NCI-H226 (cell line): ENCODE data around the gene EZR.

ENCODE experiments used
- DNase-seq: peaks from one replicate; pipeline ENCODE4 v3.0.0-alpha.2; 2015

Gene EZR

DNA sequence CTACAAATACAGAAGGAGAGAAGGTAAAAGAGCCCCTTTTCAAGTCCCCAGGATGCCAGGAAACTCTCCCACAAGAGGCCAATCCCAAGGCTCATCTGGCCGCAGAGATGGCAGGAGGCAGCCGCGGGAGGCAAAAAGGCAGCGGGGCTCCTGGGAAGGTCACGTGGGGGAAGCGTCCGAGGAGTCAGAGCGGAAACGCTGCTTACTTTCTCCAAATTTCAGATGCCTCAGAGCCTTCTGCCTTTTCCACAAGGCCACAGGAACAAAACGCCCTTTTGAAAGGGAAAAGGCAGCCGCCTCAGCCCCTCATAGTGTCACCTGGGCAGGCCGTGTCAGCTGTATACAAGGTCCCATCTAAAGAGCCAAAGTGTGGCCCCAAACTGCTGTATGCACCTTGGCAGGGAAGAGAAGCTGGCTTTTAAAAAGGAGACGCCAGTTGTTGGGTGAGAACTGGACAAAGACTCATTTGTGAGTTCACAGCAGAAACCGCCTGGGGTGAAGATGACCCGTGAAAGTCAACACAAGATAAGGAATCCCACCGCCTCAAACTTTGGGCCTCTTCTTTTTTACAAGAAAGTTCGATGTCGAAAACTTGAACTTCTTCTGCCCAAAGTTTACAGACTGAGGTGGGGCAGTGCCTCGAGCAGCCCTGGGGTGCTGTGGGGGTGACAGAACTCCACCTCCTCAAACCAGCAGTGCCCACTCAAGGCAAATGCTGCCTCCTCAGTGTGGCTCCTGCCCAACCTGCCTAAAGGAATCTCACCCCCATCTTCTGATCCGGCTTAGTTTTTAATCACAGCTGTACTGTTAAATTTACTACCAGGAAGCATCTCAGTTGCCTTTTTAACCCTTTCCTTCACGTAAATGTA lies 45.4 kb downstream of the EZR start:
- no peak for DNase-seq

DNA sequence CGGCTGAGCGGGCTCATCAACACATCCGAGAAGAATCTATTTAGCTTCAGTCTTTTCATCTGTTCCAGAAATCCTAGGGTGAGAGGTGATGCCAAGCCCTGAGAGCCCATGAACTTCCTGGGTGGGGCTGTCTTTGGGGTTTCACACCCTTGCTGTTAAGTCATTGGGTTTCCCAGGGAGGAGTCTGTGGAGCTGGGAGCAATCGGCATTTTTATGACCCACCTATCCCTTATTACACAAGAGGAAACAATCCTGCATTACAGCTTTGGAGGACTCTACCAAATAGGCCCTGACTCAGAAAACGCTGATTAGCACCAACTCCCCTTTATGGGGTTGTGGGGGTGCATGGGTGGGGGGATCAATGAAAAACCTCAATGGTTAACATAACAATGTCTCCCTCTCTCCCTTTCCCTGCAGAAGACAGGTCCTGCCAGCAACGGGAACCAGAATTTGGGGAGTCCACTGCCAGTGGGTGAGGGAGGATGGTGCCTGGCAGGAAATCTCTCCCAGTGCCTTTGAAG lies 46.3 kb downstream of the EZR start:
- DNase-seq, result peak; percentile 63

DNA sequence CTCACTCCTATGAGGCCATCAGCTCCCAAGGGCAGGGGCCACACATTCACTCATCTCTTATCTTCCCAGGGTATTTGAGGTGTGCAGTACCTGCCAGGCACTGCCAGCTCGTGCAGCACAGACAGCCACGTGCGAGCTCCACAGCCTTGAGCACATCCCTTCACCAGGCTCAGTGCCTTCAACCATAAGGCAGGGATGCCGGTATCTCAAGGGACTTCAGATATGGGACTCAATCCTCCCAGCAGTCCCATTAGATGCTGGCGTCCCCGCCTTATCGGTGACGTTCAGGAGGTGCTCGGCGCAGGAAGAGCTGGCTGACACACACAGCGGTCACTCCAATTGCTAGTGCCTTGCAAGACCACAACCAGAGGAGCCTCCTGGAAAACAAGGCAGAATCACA lies 47.0 kb downstream of the EZR start:
- DNase-seq, result no peak

DNA sequence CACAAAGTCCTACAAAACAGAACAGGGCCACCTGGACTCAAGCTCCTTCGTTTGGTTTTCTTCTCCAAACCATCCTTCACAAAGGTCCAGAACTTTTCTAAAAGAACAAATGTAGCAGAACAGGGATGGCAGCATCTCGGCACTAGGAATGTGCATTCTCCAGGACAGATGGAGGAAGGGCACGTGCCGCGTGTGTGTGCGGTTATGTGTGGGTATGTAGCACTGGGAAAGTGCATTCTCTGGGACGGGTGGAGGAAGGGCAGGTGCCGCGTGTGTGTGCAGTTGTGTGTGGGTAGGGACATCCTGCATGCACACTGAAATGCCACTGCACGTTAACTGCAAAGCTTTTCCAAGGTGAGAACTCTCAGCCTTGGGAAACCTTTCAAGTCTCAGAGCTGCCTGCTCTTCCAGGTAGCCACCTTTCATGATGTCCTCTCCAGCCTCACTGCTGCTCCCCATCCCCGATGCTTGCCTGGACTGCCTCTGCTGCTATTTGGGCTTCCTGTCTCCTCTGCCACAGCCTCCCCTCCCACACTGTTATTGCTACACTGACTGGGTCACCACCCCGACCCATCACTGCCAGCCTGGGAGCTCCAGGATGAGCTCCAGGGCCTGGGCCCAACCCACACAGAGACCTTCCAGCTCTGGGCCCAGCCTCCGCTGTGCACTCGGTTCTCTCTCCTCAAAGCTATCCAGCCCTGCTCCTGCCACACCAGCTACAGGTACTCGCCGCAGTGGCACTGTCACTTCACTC lies 47.6 kb downstream of the EZR start:
- DNase-seq, result no peak

DNA sequence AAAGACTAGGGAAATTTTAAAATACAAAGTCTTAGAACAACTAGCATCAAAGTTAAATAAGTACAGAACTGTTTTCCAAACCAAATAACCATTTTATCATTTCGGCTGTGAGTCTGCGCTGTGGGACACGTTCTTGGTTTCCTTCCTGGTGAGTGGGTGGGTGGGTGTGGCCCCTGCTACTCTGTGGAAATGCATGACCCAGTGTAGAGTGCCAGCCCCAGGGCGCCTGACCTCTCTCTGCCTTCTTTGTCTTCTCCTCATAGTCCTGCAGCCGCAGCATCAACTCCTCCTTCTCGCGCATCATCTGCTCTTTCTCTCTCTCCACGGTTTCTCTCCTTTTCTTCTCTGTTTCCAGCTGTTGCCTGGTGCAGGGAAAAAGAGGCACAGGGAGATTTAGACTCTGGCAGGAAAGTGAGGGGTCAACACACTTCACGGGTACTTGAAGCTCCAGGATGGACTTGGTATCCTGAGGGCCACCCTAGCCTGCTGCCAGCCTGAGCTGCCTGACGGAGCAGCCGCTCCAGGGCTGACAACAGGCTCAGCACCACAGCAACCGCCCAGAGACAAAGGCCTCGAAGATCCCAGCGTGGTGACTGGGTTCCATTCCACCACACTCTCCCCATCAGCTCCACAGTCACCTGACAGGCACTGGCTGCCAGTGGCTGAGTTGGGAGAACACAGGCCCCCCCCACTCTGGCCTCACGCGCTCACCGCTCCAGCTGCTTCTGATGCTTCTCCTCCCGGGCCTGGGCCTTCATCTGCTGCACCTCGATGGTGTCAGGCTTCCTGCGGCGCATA lies 48.4 kb downstream of the EZR start:
- no peak for DNase-seq

- DNase-seq, result no peak
Measured at GRCh38 chr6:158769771-158770432, 49.3 kb downstream of the EZR start.

- DNase-seq, result no peak
Measured at GRCh38 chr6:158769234-158769770, 49.9 kb downstream of the EZR start.

GRCh38 chr6:158768436-158768835 lies 50.7 kb downstream of the EZR start:
- DNase-seq, result no peak

DNA sequence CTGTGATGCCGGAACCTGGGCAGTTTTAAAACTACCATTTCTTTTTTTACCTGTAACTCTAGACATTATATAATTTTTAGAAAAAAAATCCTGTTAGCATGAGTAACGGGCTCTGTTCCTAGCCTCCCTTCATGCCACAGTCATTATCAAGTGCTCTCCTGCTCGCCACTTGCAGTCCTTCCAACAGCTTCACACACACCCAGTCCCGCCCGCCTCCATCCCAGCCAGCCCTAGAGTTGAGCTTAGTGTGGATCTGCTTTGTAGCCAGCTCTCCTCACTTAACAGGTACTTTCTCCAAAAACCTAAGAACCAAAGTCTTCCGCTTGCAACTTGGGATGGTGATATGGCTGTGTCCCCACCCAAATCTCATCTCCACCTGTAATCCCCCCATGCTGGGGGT lies 51.5 kb downstream of the EZR start:
- DNase-seq, result no peak

DNA sequence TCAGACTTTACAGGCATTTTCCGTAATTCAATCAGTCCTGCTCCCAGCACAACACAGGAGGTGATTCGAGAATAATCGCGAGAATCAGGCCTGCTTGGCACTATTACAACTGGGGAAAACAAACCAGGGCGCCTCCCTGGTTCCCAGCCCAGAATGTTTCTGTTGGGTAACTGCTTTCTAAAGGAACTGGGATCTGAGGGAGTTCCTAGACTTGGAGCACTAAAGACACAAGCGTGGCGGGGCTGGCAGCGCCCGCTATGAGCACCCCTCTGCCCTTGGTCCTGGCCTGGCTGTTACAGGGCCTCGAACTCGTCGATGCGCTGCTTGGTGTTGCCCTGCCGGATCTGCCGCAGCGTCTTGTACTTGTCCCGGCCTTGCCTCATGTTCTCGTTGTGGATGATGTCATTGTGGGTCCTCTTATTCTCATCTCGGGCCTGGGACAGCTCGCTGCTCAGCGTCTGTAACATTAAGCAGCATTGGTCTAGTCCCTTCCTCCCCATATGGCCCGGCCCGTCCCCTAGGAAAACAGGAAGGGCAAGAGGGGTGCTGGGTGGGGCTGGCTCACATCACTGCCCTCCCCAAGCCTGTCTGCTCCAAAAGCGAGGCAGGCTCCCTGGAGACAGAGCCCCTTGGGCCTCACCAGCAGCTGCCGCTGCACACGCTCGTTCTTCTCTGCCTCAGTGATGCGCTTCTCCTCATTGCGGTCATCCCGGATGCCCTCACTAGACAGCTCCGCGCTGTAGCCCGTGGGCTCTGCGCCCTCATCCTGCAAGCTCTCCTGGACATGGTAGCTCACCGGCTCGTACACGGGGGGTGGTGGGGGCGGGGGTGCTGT lies 52.3 kb downstream of the EZR start:
- no peak for DNase-seq

DNA sequence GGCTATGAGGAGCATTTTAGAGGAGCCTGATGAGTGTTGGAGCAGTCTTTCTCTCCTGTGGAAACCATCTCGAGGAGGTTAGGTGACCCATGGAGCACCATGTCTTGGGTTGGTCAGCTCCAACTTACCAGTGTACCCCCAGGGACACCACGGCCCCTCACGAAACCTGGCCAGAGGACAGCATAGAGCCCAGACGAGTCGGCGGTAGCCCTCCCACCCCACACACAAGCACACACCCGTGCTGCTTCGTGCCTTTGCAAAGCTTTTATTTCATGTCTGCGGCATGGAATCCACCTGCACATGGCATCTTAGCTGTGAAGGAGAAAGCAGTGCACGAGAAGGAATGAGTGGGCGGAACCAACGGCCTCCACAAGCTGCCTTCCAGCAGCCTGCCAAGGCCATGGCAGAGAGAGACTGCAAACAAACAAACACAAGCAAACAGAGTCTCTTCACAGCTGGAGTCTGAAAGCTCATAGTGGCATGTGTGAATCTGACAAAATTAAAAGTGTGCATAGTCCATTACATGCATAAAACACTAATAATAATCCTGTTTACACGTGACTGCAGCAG lies 53.6 kb downstream of the EZR start:
- DNase-seq, result no peak

GRCh38 chr6:158764926-158765325 lies 54.2 kb downstream of the EZR start:
- no peak for DNase-seq

- no peak for DNase-seq
Measured at GRCh38 chr6:158764183-158764849, 54.9 kb downstream of the EZR start.

DNA sequence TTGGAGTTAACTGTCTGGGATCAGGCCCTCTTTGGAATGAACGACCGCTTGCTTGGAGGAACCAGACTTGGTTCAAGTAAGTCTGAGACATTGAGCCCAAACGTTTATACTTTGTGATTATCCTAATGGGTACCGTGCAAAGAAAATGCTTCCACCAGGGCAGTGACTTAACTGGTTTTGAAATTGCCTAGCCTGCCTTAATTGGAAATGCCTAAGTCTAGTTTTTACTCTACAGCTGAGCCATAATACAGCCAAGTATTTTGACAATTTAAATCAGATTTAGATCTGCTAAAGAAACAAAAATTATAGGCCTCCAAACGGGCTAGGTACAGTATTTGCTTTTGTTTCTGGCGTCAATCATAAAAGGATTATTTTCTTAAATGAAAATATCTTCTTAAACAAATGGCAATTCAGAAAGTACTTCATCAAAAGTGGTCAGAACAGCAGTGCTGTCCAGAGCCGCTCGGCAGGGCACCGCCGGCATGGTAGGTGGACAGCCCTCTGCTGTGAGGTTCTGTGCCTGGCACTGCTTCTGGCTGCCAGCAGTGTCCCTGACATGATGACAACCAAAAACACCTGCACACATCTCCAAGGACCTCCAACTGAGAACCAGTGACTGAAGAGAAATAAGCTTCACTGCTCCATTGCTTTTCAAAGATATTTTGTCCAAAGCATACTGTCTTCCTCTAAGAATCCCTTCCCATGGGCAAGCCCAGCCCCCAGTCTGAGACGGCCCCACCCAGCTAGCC lies 55.6 kb downstream of the EZR start:
- DNase-seq, result no peak

GRCh38 chr6:158762787-158763433 lies 56.3 kb downstream of the EZR start:
- peak; percentile 31 for DNase-seq

DNA sequence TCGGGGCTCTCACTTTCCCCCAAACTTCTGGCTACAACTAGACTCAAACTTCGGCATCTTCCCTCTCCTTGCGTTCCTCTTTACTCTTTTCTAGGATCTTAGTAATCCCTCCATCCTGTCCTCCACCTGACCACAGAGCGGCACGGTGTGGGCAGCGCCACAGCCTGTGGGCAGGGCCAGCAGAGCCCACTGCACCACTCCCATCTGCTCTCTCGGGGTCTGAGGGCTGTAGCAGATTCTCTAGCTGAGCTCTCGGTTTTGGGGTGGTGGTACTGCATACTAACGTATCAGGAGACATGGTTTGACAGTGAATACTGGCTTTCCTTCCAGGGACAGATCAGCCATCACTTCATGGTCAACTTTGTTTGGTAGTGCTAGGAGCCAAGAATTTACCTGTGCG lies 57.4 kb downstream of the EZR start:
- no peak for DNase-seq

GRCh38 chr6:158760618-158761250 lies 58.4 kb downstream of the EZR start:
- peak; percentile 34 for DNase-seq

DNA sequence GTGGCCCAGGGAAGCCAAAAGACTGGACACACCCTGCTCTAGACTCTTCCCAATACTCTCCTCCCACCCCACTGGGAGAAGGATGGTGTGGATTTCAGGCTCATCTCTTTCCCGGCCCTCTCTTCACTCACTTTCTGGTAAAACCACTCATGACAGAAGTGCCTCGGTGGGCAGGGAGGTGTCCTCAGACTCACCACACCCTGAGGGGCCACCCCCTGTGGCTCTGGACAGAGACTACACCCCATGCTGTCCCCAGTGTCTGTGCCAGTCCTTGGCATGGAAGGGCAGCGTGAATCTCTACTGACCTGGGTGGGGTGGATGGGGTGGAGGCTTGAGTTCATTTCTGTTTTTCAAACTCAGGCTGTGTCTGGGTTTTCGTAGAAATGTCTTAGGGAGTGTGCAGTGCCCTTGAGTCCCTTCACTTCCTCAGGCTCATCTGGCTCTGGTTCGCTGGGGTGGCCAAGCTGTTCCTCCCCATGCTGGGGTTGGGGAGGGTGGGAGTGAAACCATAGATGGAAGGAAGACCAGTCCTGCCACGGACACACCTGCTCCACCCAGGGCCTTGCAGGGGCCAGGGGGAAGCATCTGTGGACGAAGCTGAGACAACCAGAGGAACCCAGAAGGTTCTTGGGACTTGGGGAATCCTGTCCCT lies 59.1 kb downstream of the EZR start:
- no peak for DNase-seq
